SK-N-SH (cell line): ENCODE results near the gene GLTPD2.

Source experiments
- NFIC ChIP-seq: IDR thresholded peaks from 2 replicates; pipeline ENCODE4 v1.4.0; 2012; ENCODE audit warnings: borderline replicate concordance
- POLR2AphosphoS5 ChIP-seq: IDR thresholded peaks from 2 replicates; pipeline ENCODE4 v1.6.1; 2012; ENCODE audit warnings: low read depth, low read length
- TAF1 ChIP-seq: IDR thresholded peaks from 2 replicates; pipeline ENCODE4 v1.6.1; 2012; ENCODE audit warnings: low read depth, mild to moderate bottlenecking, low read length, moderate library complexity, borderline replicate concordance

GRCh38 chr17:4810696-4811290 lies 22.0 kb downstream of the GLTPD2 start:
- TF ChIP-seq NFIC (no peak), TAF1 (no peak), POLR2AphosphoS5 (no peak)
